ENCODE results near the gene ERCC6L2. TPM values are rescaled to one million over a fixed set of nuclear protein-coding genes. Genes with fewer than 3 reads are reported as not detected.

Gene ERCC6L2
- total and polyA plus RNA-seq, 2 experiments from 2014 or later: 33.5 to 80.6 TPM

DNA sequence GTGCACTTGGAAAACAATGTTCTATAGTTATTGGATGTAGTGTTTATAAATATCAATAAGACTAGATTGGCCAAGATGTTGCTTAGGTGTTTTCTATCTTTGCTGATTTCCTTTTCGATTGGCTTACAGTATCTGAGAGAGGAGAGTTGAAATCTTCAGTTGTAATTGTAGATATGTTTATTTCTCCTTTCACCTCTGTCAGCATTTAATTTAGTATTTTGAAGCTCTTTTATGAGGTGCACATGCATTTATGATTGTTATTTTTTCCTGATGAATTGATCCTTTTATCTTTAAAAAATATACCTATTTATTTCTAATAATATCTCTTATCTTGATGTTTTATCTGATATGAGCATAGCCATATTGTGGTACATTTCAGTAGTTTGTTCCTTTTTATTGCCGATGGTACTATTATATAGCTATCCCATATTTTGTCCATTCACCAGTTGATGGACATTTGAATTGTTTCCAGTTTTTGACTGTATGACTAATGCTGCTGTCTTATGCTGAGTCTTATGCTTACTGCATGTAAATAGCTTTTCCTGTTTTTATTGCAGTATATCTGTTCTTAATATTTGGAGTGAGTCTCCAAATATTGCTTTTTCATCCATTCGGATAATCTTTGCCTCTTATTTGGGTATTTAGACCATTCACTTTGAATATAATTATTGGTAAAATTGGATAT is 34.7 kb downstream of the ERCC6L2 start:
- no peaks in the 10 kb centered on the region for H3K27me3 ChIP-seq (ENCODE audit: insufficient read depth)
- H2AFZ ChIP-seq: no peak overlapping the region
- H3K4me1 ChIP-seq (ENCODE audit: insufficient read depth): peaks cover 3% of the 10 kb centered on the region; the same call in 1 of the 2 replicates
- no peak overlapping the region for H3K4me3 ChIP-seq
- peaks cover 13% of the 10 kb centered on the region for H3K79me2 ChIP-seq (replicated peaks; ENCODE audit: insufficient read depth)
- no peak overlapping the region for H3K4me2 ChIP-seq
- Mint-ChIP-seq H3K36me3 (ENCODE audit: low read depth) (no peaks in the 10 kb centered on the region; the same call in 2 of the 3 replicates), H3K4me1 (peaks cover 6% of the 10 kb centered on the region; the same call in 2 of the 3 replicates), H3K4me3 (no peak overlapping the region), H3K27ac (no peak overlapping the region), H3K27me3 (ENCODE audit: insufficient read depth, low read depth, poor library complexity) (no peaks in the 10 kb centered on the region), H3K9me3 (no peaks in the 10 kb centered on the region)
- no peaks in the 10 kb centered on the region for H3F3A ChIP-seq (replicated peaks; ENCODE audit: low read depth)
- DNase-seq (ENCODE audit: low spot score) (no peak), ATAC-seq (no peak)
- no peaks in the 10 kb centered on the region for H3K36me3 ChIP-seq (ENCODE audit: insufficient read depth)
- H4K20me1 ChIP-seq (replicated peaks; ENCODE audit: insufficient read depth): peaks cover 13% of the 10 kb centered on the region; the same call in 1 of the 2 replicates
- no peaks in the 10 kb centered on the region for H3K9me2 ChIP-seq (ENCODE audit: insufficient read depth)
- no peak overlapping the region for H3K27ac ChIP-seq (ENCODE audit: low read depth)
- TF ChIP-seq POLR2AphosphoS5 (IDR thresholded peaks at IDR 0.05; ENCODE audit: low read depth): no peak
- TF ChIP-seq EZH2 (IDR thresholded peaks at IDR 0.05; ENCODE audit: low read depth, unreplicated experiment): no peak
- TF ChIP-seq JUNB (IDR thresholded peaks at IDR 0.05; ENCODE audit: unreplicated experiment): no peak
- TF ChIP-seq, protein P1, sequence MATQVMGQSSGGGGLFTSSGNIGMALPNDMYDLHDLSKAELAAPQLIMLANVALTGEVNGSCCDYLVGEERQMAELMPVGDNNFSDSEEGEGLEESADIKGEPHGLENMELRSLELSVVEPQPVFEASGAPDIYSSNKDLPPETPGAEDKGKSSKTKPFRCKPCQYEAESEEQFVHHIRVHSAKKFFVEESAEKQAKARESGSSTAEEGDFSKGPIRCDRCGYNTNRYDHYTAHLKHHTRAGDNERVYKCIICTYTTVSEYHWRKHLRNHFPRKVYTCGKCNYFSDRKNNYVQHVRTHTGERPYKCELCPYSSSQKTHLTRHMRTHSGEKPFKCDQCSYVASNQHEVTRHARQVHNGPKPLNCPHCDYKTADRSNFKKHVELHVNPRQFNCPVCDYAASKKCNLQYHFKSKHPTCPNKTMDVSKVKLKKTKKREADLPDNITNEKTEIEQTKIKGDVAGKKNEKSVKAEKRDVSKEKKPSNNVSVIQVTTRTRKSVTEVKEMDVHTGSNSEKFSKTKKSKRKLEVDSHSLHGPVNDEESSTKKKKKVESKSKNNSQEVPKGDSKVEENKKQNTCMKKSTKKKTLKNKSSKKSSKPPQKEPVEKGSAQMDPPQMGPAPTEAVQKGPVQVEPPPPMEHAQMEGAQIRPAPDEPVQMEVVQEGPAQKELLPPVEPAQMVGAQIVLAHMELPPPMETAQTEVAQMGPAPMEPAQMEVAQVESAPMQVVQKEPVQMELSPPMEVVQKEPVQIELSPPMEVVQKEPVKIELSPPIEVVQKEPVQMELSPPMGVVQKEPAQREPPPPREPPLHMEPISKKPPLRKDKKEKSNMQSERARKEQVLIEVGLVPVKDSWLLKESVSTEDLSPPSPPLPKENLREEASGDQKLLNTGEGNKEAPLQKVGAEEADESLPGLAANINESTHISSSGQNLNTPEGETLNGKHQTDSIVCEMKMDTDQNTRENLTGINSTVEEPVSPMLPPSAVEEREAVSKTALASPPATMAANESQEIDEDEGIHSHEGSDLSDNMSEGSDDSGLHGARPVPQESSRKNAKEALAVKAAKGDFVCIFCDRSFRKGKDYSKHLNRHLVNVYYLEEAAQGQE (IDR thresholded peaks at IDR 0.05; ENCODE audit: unreplicated experiment): no peak
- no peak for TF ChIP-seq EZH2phosphoT487 (IDR thresholded peaks at IDR 0.05; ENCODE audit: unreplicated experiment)
- TF ChIP-seq STAT1 (IDR thresholded peaks at IDR 0.05; ENCODE audit: unreplicated experiment): no peak
- no peak for TF ChIP-seq NANOG (IDR thresholded peaks at IDR 0.05; ENCODE audit: borderline replicate concordance)
- TF ChIP-seq, protein P2, sequence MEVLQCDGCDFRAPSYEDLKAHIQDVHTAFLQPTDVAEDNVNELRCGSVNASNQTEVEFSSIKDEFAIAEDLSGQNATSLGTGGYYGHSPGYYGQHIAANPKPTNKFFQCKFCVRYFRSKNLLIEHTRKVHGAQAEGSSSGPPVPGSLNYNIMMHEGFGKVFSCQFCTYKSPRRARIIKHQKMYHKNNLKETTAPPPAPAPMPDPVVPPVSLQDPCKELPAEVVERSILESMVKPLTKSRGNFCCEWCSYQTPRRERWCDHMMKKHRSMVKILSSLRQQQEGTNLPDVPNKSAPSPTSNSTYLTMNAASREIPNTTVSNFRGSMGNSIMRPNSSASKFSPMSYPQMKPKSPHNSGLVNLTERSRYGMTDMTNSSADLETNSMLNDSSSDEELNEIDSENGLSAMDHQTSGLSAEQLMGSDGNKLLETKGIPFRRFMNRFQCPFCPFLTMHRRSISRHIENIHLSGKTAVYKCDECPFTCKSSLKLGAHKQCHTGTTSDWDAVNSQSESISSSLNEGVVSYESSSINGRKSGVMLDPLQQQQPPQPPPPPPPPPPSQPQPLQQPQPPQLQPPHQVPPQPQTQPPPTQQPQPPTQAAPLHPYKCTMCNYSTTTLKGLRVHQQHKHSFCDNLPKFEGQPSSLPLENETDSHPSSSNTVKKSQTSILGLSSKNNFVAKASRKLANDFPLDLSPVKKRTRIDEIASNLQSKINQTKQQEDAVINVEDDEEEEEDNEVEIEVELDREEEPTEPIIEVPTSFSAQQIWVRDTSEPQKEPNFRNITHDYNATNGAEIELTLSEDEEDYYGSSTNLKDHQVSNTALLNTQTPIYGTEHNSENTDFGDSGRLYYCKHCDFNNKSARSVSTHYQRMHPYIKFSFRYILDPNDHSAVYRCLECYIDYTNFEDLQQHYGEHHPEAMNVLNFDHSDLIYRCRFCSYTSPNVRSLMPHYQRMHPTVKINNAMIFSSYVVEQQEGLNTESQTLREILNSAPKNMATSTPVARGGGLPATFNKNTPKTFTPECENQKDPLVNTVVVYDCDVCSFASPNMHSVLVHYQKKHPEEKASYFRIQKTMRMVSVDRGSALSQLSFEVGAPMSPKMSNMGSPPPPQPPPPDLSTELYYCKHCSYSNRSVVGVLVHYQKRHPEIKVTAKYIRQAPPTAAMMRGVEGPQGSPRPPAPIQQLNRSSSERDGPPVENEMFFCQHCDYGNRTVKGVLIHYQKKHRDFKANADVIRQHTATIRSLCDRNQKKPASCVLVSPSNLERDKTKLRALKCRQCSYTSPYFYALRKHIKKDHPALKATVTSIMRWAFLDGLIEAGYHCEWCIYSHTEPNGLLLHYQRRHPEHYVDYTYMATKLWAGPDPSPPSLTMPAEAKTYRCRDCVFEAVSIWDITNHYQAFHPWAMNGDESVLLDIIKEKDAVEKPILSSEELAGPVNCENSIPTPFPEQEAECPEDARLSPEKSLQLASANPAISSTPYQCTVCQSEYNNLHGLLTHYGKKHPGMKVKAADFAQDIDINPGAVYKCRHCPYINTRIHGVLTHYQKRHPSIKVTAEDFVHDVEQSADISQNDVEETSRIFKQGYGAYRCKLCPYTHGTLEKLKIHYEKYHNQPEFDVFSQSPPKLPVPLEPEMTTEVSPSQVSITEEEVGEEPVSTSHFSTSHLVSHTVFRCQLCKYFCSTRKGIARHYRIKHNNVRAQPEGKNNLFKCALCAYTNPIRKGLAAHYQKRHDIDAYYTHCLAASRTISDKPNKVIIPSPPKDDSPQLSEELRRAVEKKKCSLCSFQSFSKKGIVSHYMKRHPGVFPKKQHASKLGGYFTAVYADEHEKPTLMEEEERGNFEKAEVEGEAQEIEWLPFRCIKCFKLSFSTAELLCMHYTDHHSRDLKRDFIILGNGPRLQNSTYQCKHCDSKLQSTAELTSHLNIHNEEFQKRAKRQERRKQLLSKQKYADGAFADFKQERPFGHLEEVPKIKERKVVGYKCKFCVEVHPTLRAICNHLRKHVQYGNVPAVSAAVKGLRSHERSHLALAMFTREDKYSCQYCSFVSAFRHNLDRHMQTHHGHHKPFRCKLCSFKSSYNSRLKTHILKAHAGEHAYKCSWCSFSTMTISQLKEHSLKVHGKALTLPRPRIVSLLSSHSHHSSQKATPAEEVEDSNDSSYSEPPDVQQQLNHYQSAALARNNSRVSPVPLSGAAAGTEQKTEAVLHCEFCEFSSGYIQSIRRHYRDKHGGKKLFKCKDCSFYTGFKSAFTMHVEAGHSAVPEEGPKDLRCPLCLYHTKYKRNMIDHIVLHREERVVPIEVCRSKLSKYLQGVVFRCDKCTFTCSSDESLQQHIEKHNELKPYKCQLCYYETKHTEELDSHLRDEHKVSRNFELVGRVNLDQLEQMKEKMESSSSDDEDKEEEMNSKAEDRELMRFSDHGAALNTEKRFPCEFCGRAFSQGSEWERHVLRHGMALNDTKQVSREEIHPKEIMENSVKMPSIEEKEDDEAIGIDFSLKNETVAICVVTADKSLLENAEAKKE (CRISPR knock-in tag; IDR thresholded peaks at IDR 0.05): no peak
- TF ChIP-seq, protein P3, sequence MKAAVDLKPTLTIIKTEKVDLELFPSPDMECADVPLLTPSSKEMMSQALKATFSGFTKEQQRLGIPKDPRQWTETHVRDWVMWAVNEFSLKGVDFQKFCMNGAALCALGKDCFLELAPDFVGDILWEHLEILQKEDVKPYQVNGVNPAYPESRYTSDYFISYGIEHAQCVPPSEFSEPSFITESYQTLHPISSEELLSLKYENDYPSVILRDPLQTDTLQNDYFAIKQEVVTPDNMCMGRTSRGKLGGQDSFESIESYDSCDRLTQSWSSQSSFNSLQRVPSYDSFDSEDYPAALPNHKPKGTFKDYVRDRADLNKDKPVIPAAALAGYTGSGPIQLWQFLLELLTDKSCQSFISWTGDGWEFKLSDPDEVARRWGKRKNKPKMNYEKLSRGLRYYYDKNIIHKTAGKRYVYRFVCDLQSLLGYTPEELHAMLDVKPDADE (IDR thresholded peaks at IDR 0.05): no peak
